Testis (tissue), 2 donors: Measurements from ENCODE around the gene MAP3K14.

ENCODE experiments used
- POLR2A ChIP-seq: fragments of 450-650 bp; IDR thresholded peaks from one replicate; pipeline ENCODE4 v1.6.1; 2017; ENCODE audit warnings: antibody characterized with exemption, mild to moderate bottlenecking, moderate library complexity
- TF ChIP-seq, protein P1 (sequence below), 3 experiments: fragments of 450-650 bp in 2 of 3; fragments of 200-600 bp in 1 of 3; sonication (generic) in 1 of 3; IDR thresholded peaks; one replicate each; pipeline ENCODE4 v1.5.1; 2016 to 2019; ENCODE audit warnings: antibody characterized with exemption in 3 of 3, mild to moderate bottlenecking in 2 of 3, moderate library complexity in 1 of 3

- TF ChIP-seq, protein P1, sequence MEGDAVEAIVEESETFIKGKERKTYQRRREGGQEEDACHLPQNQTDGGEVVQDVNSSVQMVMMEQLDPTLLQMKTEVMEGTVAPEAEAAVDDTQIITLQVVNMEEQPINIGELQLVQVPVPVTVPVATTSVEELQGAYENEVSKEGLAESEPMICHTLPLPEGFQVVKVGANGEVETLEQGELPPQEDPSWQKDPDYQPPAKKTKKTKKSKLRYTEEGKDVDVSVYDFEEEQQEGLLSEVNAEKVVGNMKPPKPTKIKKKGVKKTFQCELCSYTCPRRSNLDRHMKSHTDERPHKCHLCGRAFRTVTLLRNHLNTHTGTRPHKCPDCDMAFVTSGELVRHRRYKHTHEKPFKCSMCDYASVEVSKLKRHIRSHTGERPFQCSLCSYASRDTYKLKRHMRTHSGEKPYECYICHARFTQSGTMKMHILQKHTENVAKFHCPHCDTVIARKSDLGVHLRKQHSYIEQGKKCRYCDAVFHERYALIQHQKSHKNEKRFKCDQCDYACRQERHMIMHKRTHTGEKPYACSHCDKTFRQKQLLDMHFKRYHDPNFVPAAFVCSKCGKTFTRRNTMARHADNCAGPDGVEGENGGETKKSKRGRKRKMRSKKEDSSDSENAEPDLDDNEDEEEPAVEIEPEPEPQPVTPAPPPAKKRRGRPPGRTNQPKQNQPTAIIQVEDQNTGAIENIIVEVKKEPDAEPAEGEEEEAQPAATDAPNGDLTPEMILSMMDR (IDR thresholded peaks at IDR 0.05) = no peak
- TF ChIP-seq POLR2A = no peak
Observed at GRCh38 chr17:45305530-45306087, 11.2 kb downstream of the MAP3K14 start.
